Type B pancreatic cell (in vitro differentiated cells): ENCODE results near the gene LIME1. TPM values are rescaled to one million over a fixed set of nuclear protein-coding genes. Genes with fewer than 3 reads are reported as not detected.

Source experiments
- DNase-seq: peaks from one replicate; pipeline ENCODE4 v3.0.0; 2021; ENCODE audit warnings: mixed read lengths; ENCODE audit not compliant: unreplicated experiment; ENCODE audit errors: extremely low spot score
- H3K27ac Mint-ChIP-seq: 2 replicates; pipeline ENCODE4 v1.8.0; 2021; ENCODE audit warnings: mild to moderate bottlenecking, mixed read lengths
- H3K27me3 Mint-ChIP-seq: 2 replicates; pipeline ENCODE4 v1.8.0; 2021; ENCODE audit warnings: mixed read lengths
- H3K36me3 Mint-ChIP-seq: 2 replicates; pipeline ENCODE4 v1.8.0; 2021; ENCODE audit warnings: mixed read lengths
- H3K4me1 Mint-ChIP-seq: one replicate; pipeline ENCODE4 v1.8.0; 2021; ENCODE audit warnings: mixed read lengths; ENCODE audit not compliant: unreplicated experiment
- H3K4me3 Mint-ChIP-seq: 2 replicates; pipeline ENCODE4 v1.8.0; 2021; ENCODE audit warnings: mild to moderate bottlenecking, mixed read lengths
- H3K9me3 Mint-ChIP-seq: 2 replicates; pipeline ENCODE4 v1.8.0; 2021; ENCODE audit warnings: mixed read lengths
- total RNA-seq: library from RNA; stranded (reverse); gene quantifications from 2 replicates; pipeline ENCODE4 v1.2.1, GENCODE V29; 2021; ENCODE audit warnings: low replicate concordance
- TF ChIP-seq, protein P1 (sequence below): fragments of 200-600 bp; sonication (generic); conservative IDR thresholded peaks from 2 replicates; pipeline ENCODE4 v1.5.0; 2021; ENCODE audit warnings: antibody characterized with exemption, mild to moderate bottlenecking

LIME1 gene
- total RNA-seq, 1 donor from 2014 or later, result 11.3 TPM

DNA sequence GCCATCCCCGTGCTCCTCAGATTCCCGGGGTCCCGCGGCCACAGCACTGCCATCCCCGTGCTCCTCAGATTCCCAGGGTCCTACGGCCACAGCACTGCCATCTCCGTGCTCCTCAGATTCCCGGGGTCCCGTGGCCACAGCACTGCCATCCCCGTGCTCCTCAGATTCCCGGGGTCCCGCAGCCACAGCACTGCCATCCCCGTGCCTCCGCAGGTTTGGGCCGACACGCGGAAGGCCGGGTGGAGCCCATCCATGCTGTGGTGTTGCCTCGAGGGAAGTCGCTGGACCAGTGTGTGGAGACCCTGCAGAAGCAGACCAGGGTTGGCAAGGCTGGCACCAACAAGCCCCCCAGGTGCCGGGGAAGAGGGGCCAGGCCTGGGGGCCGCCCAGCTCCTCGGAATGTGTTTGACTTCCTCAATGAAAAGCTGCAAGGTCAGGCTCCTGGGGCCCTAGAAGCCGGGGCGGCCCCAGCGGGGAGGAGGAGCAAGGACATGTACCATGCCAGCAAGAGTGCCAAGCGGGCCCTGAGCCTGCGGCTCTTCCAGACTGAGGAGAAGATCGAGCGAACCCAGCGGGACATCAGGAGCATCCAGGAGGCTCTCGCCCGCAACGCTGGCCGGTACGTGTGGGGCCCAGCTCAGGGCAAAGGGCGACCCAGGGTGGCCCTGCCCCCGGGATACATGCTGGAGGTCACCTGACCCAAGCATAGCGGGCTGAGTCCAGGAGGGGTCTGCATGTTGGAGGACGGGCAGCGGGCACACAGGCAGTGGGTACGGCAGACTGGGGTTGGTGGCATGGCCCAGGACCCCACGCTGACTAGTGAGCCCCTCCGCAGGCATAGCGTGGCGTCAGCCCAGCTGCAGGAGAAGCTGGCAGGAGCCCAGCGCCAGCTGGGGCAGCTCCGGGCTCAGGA is 1.3 kb upstream of the LIME1 start:
- no peaks in the 10 kb centered on the region for H3K9me3 Mint-ChIP-seq
- H3K4me3 Mint-ChIP-seq, result no peak overlapping the region
- TF ChIP-seq, protein P1, sequence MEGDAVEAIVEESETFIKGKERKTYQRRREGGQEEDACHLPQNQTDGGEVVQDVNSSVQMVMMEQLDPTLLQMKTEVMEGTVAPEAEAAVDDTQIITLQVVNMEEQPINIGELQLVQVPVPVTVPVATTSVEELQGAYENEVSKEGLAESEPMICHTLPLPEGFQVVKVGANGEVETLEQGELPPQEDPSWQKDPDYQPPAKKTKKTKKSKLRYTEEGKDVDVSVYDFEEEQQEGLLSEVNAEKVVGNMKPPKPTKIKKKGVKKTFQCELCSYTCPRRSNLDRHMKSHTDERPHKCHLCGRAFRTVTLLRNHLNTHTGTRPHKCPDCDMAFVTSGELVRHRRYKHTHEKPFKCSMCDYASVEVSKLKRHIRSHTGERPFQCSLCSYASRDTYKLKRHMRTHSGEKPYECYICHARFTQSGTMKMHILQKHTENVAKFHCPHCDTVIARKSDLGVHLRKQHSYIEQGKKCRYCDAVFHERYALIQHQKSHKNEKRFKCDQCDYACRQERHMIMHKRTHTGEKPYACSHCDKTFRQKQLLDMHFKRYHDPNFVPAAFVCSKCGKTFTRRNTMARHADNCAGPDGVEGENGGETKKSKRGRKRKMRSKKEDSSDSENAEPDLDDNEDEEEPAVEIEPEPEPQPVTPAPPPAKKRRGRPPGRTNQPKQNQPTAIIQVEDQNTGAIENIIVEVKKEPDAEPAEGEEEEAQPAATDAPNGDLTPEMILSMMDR, result no peak
- H3K4me1 Mint-ChIP-seq, result no peaks in the 10 kb centered on the region
- peaks cover 3% of the 10 kb centered on the region for H3K27me3 Mint-ChIP-seq
- no peak for DNase-seq
- no peak overlapping the region for H3K27ac Mint-ChIP-seq
- H3K36me3 Mint-ChIP-seq, result peaks cover 4% of the 10 kb centered on the region

- no peaks in the 10 kb centered on the region for H3K9me3 Mint-ChIP-seq
- H3K4me3 Mint-ChIP-seq, result no peak overlapping the region
- TF ChIP-seq, protein P1, result no peak
- H3K36me3 Mint-ChIP-seq, result peaks cover 4% of the 10 kb centered on the region
- H3K27me3 Mint-ChIP-seq, result peaks cover 3% of the 10 kb centered on the region
- H3K27ac Mint-ChIP-seq, result no peak overlapping the region
- H3K4me1 Mint-ChIP-seq, result no peaks in the 10 kb centered on the region
- no peak for DNase-seq
These were observed 630 bp downstream of the LIME1 start for GRCh38 chr20:63736893-63737694.

GRCh38 chr20:63737695-63737944 is 1.2 kb downstream of the LIME1 start:
- Mint-ChIP-seq H3K9me3 (no peaks in the 10 kb centered on the region), H3K27ac (no peak overlapping the region), H3K27me3 (peaks cover 3% of the 10 kb centered on the region), H3K4me3 (no peak overlapping the region), H3K36me3 (peaks cover 4% of the 10 kb centered on the region), H3K4me1 (no peaks in the 10 kb centered on the region)
- TF ChIP-seq, protein P1, result no peak
- no peak for DNase-seq

DNA sequence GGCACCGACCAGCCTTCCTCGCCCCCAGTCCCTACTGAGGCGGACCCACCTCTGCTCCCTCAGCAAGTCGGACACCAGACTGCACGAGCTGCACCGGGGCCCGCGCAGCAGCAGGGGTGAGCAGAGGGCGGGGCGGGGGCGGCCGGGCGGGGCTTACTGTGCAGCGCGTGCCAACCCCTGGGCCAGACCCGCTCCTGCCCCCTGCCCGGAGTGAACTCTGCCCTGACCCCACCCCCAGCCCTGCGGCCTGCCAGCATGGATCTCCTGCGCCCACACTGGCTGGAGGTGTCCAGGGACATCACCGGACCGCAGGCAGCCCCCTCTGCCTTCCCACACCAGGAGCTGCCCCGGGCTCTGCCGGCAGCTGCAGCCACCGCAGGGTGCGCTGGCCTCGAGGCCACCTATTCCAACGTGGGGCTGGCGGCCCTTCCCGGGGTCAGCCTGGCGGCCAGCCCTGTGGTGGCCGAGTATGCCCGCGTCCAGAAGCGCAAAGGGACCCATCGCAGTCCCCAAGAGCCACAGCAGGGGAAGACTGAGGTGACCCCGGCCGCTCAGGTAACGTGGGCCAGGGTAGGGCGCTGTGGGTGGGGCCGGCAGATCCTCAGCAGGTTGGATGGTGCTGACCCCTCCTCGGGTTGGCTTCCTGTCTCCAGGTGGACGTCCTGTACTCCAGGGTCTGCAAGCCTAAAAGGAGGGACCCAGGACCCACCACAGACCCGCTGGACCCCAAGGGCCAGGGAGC is 1.7 kb downstream of the LIME1 start:
- Mint-ChIP-seq H3K4me3 (peak overlapping the region; percentile 34), H3K27me3 (peaks cover 3% of the 10 kb centered on the region), H3K27ac (no peak overlapping the region), H3K9me3 (no peaks in the 10 kb centered on the region), H3K4me1 (no peaks in the 10 kb centered on the region), H3K36me3 (peaks cover 4% of the 10 kb centered on the region)
- TF ChIP-seq, protein P1, result no peak
- no peak for DNase-seq

DNA sequence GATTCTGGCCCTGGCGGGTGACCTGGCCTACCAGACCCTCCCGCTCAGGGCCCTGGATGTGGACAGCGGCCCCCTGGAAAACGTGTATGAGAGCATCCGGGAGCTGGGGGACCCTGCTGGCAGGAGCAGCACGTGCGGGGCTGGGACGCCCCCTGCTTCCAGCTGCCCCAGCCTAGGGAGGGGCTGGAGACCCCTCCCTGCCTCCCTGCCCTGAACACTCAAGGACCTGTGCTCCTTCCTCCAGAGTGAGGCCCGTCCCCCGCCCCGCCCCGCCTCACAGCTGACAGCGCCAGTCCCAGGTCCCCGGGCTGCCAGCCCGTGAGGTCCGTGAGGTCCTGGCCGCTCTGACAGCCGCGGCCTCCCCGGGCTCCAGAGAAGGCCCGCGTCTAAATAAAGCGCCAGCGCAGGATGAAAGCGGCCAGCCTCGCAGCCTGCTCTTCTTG is 2.2 kb downstream of the LIME1 start:
- no peaks in the 10 kb centered on the region for H3K4me1 Mint-ChIP-seq
- peak; percentile 71 for DNase-seq
- peaks cover 4% of the 10 kb centered on the region for H3K36me3 Mint-ChIP-seq

More for the DNA sequence above, 2.2 kb downstream of the LIME1 start:
- no peak overlapping the region for H3K27ac Mint-ChIP-seq
- H3K9me3 Mint-ChIP-seq, result no peaks in the 10 kb centered on the region
- H3K27me3 Mint-ChIP-seq, result peaks cover 3% of the 10 kb centered on the region
- TF ChIP-seq, protein P1, result no peak
- H3K4me3 Mint-ChIP-seq, result no peak overlapping the region
